ENCODE measurements around the gene FANCL. TPM values are rescaled to one million over a fixed set of nuclear protein-coding genes. Genes with fewer than 3 reads are reported as not detected.

FANCL gene
- total and polyA plus RNA-seq, 9 of the 15 experiments (the other 6 are each of a cell fraction or from before 2014, with no cell fraction given) = 36.7 to 120 (median 58.5) TPM

- TF ChIP-seq ZNF407 (IDR thresholded peaks at IDR 0.05; ENCODE audit: low read depth) = no peak
- no peak for TF ChIP-seq TGIF2 (CRISPR knock-in tag; IDR thresholded peaks at IDR 0.05)
- TF ChIP-seq ZBTB7A (IDR thresholded peaks at IDR 0.05; ENCODE audit: borderline replicate concordance, control insufficient read depth, low read depth, low read length) = no peak
- no peak for TF ChIP-seq E2F5 (CRISPR knock-in tag; IDR thresholded peaks at IDR 0.05)
Observed at GRCh38 chr2:58207189-58207588, 33.9 kb downstream of the FANCL start (continued).

All from K562 (cell line).